ENCODE results near the gene PCYT1A.

DNA sequence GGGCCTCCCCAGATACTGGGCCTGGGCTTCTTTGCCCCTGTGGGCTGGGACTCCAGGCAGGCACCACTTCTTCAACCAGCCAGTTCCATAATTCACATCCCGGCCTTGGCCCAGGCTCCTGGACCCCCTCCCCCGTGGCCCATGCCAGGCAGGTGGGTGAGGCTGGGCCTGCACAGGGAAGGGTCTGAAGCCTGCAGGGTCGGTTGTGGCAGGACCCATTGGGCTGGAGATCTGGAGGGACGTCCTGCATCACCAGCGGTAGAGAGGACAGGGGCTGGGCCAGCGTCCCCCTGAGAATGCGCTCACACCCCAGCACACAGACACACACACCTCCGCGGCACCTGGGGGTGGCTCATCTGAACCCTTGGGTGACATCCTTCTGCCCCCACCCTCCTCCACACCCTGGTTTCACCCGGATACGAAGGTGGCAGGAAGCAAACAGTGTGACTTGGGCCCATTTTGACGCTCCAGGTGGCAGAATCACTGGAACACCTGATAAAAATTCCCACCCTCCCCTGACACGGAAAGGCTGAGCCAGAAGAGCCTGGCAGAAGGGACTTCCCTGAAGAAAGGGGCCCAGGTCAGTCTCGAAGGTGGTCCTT is 91.8 kb downstream of the PCYT1A start:
- TF ChIP-seq, protein P1, sequence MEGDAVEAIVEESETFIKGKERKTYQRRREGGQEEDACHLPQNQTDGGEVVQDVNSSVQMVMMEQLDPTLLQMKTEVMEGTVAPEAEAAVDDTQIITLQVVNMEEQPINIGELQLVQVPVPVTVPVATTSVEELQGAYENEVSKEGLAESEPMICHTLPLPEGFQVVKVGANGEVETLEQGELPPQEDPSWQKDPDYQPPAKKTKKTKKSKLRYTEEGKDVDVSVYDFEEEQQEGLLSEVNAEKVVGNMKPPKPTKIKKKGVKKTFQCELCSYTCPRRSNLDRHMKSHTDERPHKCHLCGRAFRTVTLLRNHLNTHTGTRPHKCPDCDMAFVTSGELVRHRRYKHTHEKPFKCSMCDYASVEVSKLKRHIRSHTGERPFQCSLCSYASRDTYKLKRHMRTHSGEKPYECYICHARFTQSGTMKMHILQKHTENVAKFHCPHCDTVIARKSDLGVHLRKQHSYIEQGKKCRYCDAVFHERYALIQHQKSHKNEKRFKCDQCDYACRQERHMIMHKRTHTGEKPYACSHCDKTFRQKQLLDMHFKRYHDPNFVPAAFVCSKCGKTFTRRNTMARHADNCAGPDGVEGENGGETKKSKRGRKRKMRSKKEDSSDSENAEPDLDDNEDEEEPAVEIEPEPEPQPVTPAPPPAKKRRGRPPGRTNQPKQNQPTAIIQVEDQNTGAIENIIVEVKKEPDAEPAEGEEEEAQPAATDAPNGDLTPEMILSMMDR (IDR thresholded peaks at IDR 0.05): no peak
- no peak for TF ChIP-seq EZH2 (IDR thresholded peaks at IDR 0.05; ENCODE audit: borderline replicate concordance, insufficient read depth, low read depth, low read length, poor library complexity, severe bottlenecking)

Data from B cell (primary cell).